KMS-11 (cell line): ENCODE results near the gene LURAP1L.

Source experiments
- H2AFZ ChIP-seq: fragments of 200-600 bp; sonication (generic); 2 replicates; pipeline ENCODE4 v1.6.1; 2016; ENCODE audit warnings: antibody characterized with exemption, mixed run types, low read depth
- H3K27ac ChIP-seq: fragments of 200-600 bp; sonication (generic); 2 replicates; pipeline ENCODE4 v1.6.1; 2016; ENCODE audit warnings: mild to moderate bottlenecking, mixed run types
- H3K27me3 ChIP-seq: fragments of 200-600 bp; sonication (generic); 2 replicates; pipeline ENCODE4 v1.6.1; 2017; ENCODE audit warnings: mild to moderate bottlenecking, low read depth, mixed run types, moderate library complexity; ENCODE audit not compliant: insufficient read depth
- H3K36me3 ChIP-seq: fragments of 200-600 bp; sonication (generic); 2 replicates; pipeline ENCODE4 v1.6.1; 2017; ENCODE audit warnings: mild to moderate bottlenecking, mixed run types; ENCODE audit not compliant: insufficient read depth
- H3K4me1 ChIP-seq: fragments of 200-600 bp; sonication (generic); 2 replicates; pipeline ENCODE4 v1.6.1; 2016; ENCODE audit warnings: mild to moderate bottlenecking, low read depth, mixed run types; ENCODE audit not compliant: poor library complexity, severe bottlenecking
- H3K4me2 ChIP-seq: fragments of 200-600 bp; sonication (generic); 2 replicates; pipeline ENCODE4 v1.7.0; 2016; ENCODE audit warnings: mild to moderate bottlenecking, mixed run types
- H3K4me3 ChIP-seq: fragments of 200-600 bp; sonication (generic); IDR thresholded peaks from 2 replicates; pipeline ENCODE4 v1.6.1; 2017; ENCODE audit warnings: low read depth, low read length, mixed read lengths; ENCODE audit not compliant: insufficient read depth
- H3K79me2 ChIP-seq: fragments of 200-600 bp; sonication (generic); 2 replicates; pipeline ENCODE4 v1.6.1; 2016; ENCODE audit warnings: low read depth, mixed run types; ENCODE audit not compliant: insufficient read depth
- H3K9ac ChIP-seq: fragments of 200-600 bp; sonication (generic); 2 replicates; pipeline ENCODE4 v1.6.1; 2016; ENCODE audit warnings: mild to moderate bottlenecking, mixed run types
- H4K20me1 ChIP-seq: fragments of 200-600 bp; sonication (generic); 2 replicates; pipeline ENCODE4 v1.6.1; 2016; ENCODE audit warnings: mild to moderate bottlenecking, mixed run types; ENCODE audit not compliant: insufficient read depth
- TF ChIP-seq, protein P1 (sequence below): fragments of 200-600 bp; sonication (generic); conservative IDR thresholded peaks from 2 replicates; pipeline ENCODE4 v1.6.1; 2017; ENCODE audit warnings: low read depth, mild to moderate bottlenecking, antibody characterized with exemption, low read length, moderate library complexity, mixed read lengths

LURAP1L gene

DNA sequence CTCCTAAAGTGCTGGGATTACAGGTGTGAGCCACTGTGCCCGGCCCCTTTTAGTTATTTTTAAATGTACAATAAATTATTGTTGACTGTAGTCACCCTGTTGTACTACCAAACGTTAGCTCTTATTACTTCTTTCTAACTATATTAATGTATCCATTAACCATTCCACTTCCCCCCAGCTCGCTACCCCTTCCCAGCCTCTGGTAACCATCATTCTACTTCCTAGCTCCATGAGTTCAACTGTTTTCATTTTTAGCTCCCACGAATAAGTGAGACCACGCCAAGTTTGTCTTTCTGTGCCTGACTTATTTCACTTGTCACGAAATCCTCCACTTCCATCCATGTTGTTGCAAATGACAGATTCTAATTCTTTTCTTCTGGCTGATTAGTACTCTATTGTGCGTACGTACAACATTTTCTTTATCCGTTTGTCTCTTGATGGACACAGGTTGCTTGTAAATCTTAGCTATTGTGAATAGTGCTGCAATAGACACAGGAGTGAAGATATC is 6.5 kb downstream of the LURAP1L start:
- Histone ChIP-seq H3K27me3 (no peaks in the 10 kb centered on the region), H3K79me2 (peaks cover 19% of the 10 kb centered on the region), H3K9ac (no peak overlapping the region), H4K20me1 (no peaks in the 10 kb centered on the region), H3K36me3 (no peaks in the 10 kb centered on the region), H3K4me1 (peaks cover 60% of the 10 kb centered on the region), H3K4me3 (no peak overlapping the region), H3K4me2 (no peak overlapping the region), H3K27ac (no peak overlapping the region), H2AFZ (no peak overlapping the region)
- TF ChIP-seq, protein P1, sequence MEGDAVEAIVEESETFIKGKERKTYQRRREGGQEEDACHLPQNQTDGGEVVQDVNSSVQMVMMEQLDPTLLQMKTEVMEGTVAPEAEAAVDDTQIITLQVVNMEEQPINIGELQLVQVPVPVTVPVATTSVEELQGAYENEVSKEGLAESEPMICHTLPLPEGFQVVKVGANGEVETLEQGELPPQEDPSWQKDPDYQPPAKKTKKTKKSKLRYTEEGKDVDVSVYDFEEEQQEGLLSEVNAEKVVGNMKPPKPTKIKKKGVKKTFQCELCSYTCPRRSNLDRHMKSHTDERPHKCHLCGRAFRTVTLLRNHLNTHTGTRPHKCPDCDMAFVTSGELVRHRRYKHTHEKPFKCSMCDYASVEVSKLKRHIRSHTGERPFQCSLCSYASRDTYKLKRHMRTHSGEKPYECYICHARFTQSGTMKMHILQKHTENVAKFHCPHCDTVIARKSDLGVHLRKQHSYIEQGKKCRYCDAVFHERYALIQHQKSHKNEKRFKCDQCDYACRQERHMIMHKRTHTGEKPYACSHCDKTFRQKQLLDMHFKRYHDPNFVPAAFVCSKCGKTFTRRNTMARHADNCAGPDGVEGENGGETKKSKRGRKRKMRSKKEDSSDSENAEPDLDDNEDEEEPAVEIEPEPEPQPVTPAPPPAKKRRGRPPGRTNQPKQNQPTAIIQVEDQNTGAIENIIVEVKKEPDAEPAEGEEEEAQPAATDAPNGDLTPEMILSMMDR, result no peak

DNA sequence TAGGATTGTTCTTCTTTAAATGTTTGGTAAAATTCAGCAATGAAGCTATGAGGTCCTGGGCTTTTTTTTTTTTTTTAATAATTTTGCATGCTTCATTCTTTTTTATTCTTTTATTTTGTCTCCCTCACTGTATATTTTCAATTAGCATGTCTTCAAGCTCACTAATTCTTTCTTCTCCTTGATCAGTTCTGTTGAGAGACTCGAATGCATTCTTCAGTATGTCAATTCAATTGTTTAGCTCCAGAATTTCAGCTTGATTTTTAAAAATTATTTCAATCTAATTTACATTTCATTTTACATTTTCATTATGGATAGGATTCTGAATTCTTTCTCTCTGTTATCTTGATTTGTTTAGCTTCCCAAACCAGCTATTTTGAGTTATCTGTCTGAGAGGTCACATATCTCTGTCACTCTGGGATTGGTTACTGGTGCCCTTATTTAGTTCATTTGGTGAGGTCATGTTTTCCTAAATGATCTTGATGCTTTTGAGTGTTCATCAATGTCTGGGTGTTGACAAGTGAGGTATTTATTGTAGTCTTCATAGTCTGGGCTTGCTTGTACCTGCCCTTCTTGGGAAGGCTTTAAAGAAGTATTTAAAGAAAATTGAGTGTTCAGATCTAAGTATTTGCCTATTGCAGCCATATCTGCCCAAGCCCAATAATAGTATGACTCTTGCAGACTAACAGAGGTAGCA is 9.1 kb downstream of the LURAP1L start:
- Histone ChIP-seq H2AFZ (peak overlapping the region; percentile 56), H3K79me2 (peaks cover 20% of the 10 kb centered on the region), H3K4me3 (no peak overlapping the region), H3K4me2 (peak overlapping the region; percentile 86), H3K4me1 (peaks cover 53% of the 10 kb centered on the region), H3K27me3 (no peaks in the 10 kb centered on the region), H4K20me1 (no peaks in the 10 kb centered on the region), H3K36me3 (no peaks in the 10 kb centered on the region), H3K9ac (peak overlapping the region; percentile 91), H3K27ac (peak overlapping the region; percentile 99)
- TF ChIP-seq, protein P1, result no peak

DNA sequence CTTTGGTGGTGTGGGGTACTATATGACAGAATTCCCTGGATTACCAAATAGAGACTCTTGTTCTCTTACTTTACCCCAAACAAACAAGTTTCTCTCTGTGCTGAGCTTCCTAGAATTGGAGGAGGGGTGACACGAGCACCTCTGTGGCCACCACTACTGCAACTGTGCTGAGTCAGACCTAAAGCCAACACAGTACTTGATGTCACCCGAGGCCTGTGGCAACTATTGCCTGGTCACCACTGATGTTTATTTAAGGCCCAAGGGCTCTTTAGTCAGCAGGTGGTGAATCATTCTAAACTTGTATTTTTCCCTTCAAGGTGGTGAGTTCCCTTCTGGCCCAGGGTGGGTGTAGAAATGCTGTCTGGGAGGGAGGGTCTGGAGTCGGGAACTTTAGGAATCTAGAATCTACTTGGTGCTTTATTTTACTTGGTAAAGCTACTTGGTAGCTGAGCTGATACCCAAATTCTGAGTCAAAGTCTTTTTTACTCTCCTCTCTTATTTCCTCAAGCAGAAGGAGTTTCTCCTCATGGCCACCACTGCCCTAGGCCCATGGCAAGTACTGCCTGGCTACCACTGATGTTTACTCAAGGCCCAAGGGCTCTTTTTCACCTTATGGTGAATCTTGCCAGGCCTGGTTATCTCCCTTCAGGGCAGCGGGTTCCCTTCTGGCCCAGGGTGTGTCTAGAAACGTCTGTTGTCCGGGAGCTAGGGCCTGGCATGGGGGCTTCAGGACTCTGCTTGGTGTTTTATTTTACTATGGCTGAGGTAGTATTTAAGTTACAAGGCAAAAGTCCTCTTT is 9.8 kb downstream of the LURAP1L start:
- H2AFZ ChIP-seq, result peak overlapping the region; percentile 56
- no peaks in the 10 kb centered on the region for H3K27me3 ChIP-seq
- no peaks in the 10 kb centered on the region for H3K36me3 ChIP-seq
- peak overlapping the region; percentile 86 for H3K4me2 ChIP-seq
- H3K79me2 ChIP-seq, result peaks cover 20% of the 10 kb centered on the region
- H3K9ac ChIP-seq, result peak overlapping the region; percentile 91
- TF ChIP-seq, protein P1, result no peak
- peaks cover 53% of the 10 kb centered on the region for H3K4me1 ChIP-seq
- H3K27ac ChIP-seq, result peak overlapping the region; percentile 99
- H3K4me3 ChIP-seq, result no peak overlapping the region
- no peaks in the 10 kb centered on the region for H4K20me1 ChIP-seq

DNA sequence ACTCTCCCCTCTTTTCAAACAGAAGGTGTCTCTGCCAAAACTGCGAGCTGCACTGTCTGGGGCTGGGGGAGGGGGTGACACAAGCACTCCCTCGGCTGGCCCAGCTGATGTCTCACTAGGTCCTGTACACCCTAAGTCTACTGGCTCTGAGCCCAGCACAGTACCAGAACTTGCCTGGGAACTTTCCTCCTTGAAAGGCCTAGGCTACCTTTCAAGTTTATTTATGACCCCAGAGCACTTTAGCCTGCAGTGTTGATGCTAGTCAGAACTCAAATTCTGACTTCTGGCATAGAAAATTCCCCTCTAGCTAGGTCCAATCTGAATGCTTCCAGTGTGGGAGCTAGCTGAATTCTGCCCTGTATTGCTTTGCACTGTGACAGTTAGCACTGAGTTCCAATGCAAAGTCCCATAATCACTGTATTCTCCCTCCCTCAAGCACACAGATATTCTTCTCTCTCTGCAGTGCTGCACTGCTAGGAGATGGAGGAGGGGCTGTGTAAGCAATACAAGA is 10.5 kb downstream of the LURAP1L start:
- H3K4me2 ChIP-seq, result peak overlapping the region; percentile 86
- peak overlapping the region; percentile 56 for H2AFZ ChIP-seq
- H3K9ac ChIP-seq, result peak overlapping the region; percentile 91

More for the DNA sequence above, 10.5 kb downstream of the LURAP1L start:
- peaks cover 20% of the 10 kb centered on the region for H3K79me2 ChIP-seq
- H3K4me1 ChIP-seq, result peaks cover 48% of the 10 kb centered on the region
- no peaks in the 10 kb centered on the region for H4K20me1 ChIP-seq
- no peak overlapping the region for H3K4me3 ChIP-seq
- TF ChIP-seq, protein P1, result no peak
- no peaks in the 10 kb centered on the region for H3K27me3 ChIP-seq
- no peaks in the 10 kb centered on the region for H3K36me3 ChIP-seq
- H3K27ac ChIP-seq, result peak overlapping the region; percentile 99
